GM21526 (cell line): ENCODE measurements around the gene TMPRSS6.

ENCODE experiments used
- ATAC-seq: cut with Tn5 transposase; IDR thresholded peaks from one replicate; pipeline ENCODE4 v1.9.1; 2021; ENCODE audit warnings: moderate library complexity; ENCODE audit not compliant: unreplicated experiment, low FRiP score

TMPRSS6 gene

DNA sequence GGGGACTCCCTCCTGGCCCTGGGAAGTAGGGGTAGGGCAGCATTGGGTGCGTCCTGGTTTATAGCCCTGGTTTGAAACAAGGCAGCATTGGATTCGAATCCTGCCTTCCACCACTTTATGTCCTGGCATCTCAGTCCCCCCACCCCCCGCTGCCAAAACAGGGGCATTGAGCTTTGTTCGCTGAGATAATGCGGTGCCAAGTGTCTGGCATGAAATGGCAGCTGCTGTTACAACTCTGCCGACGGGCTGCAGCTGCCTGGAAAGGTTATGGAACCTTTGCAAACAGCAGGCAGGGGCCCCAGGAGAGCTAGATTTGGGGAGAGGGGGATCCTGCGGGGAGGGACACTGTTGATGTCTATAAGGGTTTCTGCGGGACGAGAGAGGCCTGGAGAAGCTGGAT lies 92.2 kb downstream of the TMPRSS6 start:
- ATAC-seq, result no peak

DNA sequence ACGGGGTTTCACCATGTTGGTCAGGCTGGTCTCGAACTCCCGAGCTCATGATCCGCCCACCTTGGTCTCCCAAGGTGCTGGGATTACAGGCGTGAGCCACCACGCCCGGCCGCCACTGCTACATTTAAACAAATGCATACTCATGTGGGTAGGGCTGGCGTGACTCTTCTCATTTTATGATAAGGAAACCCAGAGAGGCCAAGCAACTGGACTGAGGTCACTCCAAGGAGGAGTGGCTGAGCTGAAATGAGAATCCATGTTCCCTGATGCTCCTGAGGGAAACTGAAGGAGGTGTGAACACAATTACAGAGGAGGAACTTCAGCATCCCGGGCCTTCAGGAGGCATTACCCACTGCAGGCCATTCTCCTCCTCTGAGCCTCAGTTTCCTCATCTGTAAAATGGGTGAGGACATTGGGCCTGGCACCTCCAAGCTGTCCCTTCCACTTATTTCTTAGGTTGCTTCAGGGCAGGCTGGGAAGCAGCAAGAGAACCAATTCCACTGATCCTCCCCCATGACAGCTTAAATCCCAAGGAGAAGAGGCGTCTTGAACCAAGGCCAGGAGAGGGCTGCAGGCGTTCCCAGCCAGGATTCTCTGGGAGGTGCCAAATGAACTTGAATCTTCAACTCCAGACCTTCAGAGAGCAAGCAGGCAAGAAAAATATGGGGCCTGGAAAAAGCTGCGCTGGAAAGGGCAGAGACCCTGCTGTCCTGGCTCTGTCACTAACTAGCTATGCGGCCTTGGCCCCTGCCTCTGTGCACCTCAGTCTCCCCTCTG lies 93.2 kb downstream of the TMPRSS6 start:
- no peak for ATAC-seq

DNA sequence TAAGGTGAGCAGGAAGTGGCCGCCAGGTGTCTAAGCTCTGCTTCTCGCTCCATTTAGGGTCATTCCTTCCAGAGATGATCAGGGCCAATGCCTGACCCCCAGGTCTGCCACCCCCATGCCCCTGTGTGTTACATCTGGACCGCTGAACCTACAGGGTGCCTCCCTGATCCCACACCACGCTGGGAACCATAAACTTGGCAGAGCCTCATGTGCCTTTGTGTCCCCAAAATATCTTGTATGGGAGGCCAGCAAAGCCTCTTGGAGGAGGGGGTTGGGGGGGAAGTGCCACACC lies 94.0 kb downstream of the TMPRSS6 start:
- no peak for ATAC-seq
